Mucosa of gallbladder (tissue), 1 donor: ENCODE data around the gene PIGV. TPM values are rescaled to one million over a fixed set of nuclear protein-coding genes. Genes with fewer than 3 reads are reported as not detected.
"Not testable (repeated sequence)": the region's sequence is repeated elsewhere in the genome, so short reads cannot be mapped to it uniquely, and the experiment has no call there.

Experiments
- DNase-seq: peaks from one replicate; pipeline ENCODE4 v3.0.0-alpha.2; 2020; ENCODE audit warnings: low spot score
- total RNA-seq: library from RNA; stranded (reverse); gene quantifications from one replicate; pipeline ENCODE4 v1.2.1, GENCODE V29; 2021
- donor health status: DM: no; HTN: no; CAD: no.

PIGV gene
- total RNA-seq, 1 donor from 2014 or later = 19.3 TPM

- DNase-seq = no peak
These were observed 5.2 kb downstream of the PIGV start for GRCh38 chr1:26792924-26793323.

DNA sequence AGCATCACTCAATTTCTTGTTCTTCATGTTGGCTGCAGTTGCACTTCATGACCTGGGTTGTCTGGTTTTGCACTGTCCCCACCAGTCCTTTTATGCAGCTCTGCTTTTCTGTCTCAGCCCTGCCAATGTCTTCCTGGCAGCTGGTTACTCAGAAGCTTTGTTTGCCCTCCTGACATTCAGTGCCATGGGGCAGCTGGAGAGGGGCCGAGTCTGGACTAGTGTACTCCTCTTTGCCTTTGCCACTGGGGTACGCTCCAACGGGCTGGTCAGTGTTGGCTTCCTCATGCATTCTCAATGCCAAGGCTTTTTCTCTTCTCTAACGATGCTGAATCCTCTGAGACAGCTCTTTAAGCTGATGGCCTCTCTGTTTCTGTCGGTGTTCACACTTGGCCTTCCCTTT is 6.6 kb downstream of the PIGV start:
- DNase-seq = no peak

DNA sequence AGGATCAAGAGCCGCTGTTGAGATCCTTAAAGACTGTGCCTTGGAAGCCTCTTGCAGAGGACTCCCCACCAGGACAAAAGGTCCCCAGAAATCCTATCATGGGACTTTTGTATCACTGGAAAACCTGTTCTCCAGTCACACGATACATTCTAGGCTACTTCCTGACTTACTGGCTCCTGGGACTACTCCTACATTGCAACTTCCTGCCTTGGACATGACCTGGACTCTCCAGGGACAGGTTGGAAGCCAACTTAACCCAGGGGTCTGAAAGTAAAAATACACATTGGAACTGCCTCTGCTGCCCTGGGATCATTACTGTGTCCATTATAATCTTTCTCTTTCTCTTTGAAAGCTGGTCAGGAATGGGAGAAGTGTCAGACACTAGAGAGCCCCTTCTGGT is 9.9 kb downstream of the PIGV start:
- DNase-seq = no peak

- peak; percentile 41 for DNase-seq
These were observed 11.9 kb downstream of the PIGV start for GRCh38 chr1:26799479-26800142.

DNA sequence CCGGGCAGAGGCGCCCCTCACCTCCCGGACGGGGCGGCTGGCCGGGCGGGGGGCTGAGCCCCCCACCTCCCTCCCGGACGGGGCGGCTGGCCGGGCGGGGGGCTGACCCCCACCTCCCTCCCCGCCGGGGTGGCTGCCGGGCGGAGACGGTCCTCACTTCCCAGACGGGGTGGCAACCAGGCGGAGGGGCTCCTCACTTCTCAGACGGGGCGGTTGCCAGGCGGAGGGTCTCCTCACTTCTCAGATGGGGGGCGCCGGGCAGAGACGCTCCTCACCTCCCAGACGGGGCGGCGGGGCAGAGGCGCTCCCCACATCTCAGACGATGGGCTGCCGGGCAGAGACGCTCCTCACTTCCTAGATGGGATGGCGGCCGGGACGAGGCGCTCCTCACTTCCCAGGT is 16.2 kb downstream of the PIGV start:
- not testable (repeated sequence) for DNase-seq

GRCh38 chr1:26810105-26810504 is 22.4 kb downstream of the PIGV start:
- DNase-seq = peak; percentile 72

GRCh38 chr1:26811057-26811456 is 23.3 kb downstream of the PIGV start:
- DNase-seq = no peak

GRCh38 chr1:26811708-26812107 is 24.0 kb downstream of the PIGV start:
- no peak for DNase-seq

- no peak for DNase-seq
These were observed 26.6 kb downstream of the PIGV start for GRCh38 chr1:26814377-26814776.

GRCh38 chr1:26814893-26815292 is 27.1 kb downstream of the PIGV start:
- no peak for DNase-seq

DNA sequence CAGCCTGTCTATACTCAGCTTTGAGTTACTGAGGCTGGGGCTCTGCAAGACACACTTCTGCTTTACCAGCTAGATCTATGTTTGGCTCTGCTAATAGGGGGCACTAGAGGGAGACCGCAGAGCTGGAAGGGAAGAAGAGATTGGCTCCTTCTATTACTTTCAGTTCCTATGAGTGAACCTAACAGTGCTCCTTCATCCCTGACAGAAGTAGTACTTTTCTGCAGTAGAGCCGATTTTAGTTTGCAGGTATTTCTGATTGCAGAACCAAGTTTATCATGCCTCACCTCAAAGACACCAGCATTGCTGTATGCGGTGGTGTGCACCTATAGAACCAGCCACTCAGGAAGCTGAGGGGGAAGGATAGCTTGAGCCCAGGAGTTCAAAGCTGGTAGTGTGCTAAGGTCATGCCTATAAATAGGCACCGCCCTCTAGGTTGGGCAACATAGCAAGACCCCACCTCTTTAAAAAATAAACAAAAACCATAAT is 33.1 kb downstream of the PIGV start:
- DNase-seq = no peak

GRCh38 chr1:26822737-26823395 is 35.1 kb downstream of the PIGV start:
- no peak for DNase-seq

GRCh38 chr1:26824731-26825130 is 37.0 kb downstream of the PIGV start:
- no peak for DNase-seq

- DNase-seq = peak; percentile 62
These were observed 38.7 kb downstream of the PIGV start, which contains the start of gene ZDHHC18 for GRCh38 chr1:26826261-26827105. ZDHHC18 (plus strand) TSS chr1:26826688; CDS start chr1:26826805, 117 bp downstream.

GRCh38 chr1:26827106-26827604 is 39.4 kb downstream of the PIGV start:
- no peak for DNase-seq

DNA sequence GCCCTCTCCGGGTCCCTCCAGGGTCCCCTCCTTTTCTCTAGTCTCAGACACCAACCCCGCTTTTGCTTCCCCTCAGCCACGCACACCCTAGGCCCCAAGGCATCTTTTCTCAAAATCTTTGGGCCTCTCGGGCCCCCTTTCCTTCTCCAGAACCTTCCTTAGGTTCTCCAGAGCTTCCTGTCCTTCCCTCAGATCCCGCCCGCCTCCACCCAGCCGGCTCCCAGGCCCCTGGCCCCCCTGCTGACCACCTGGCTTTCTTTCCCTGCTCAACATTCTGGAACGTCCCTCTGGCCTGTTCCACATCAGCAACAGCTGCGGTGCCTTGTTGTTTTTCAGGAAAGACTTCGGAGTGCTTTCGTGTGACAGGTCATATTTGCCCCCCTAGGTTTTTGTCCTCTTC is 39.9 kb downstream of the PIGV start:
- DNase-seq = no peak

GRCh38 chr1:26828411-26828991 is 40.8 kb downstream of the PIGV start:
- DNase-seq = no peak

DNA sequence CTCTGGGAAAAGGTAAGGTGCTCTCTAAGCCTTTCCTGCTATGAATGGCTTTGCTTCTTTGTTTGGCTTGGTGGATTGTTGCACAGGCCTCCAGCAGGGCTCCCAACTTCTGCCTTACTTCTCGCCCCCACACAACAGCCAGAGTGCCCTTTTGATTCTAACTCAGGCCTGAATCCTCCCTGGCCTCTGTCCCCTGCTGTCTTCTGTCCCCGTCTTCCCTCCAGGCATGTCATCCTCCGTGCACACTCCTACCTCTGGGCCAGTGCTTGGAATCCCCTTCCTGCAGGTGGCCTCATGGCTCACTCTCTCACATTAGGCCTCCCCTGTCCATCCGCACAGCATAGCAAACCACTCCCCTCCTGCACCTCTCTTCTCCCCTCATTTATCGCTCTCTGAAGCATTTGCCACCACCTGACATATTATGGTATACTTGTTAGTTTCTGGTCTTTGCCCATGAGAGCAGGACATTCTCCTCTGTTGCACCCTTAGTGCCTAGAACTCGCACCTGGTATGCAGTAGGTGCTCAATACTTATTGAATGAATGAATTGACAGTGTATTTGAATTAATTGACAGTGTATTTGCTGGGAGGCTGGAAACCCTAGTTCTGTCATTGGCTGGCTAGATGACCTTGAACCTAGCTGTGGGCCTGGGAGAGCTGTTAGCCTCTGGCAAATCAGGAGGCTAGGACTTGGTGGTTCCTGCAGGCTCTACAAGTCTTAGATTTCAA is 41.6 kb downstream of the PIGV start:
- no peak for DNase-seq

GRCh38 chr1:26831059-26831458 is 43.3 kb downstream of the PIGV start:
- DNase-seq = no peak

GRCh38 chr1:26831546-26832248 is 43.9 kb downstream of the PIGV start:
- no peak for DNase-seq
